Vagina (tissue), 2 donors: Measurements from ENCODE around the gene CSNK2A2. TPM values are rescaled to one million over a fixed set of nuclear protein-coding genes. Genes with fewer than 3 reads are reported as not detected.

Experiments
- DNase-seq, 2 donors: peaks; one replicate each; pipeline ENCODE4 v3.0.0-alpha.2; 2017; ENCODE audit errors: extremely low spot score in 2 of 2
- H3K27ac ChIP-seq: fragments of 200-600 bp; sonication (generic); one replicate; pipeline ENCODE4 v1.5.1; 2019
- H3K27me3 ChIP-seq: fragments of 200-600 bp; sonication (generic); one replicate; pipeline ENCODE4 v1.5.1; 2019
- H3K36me3 ChIP-seq, 2 donors: fragments of 200-600 bp; sonication (generic); one replicate each; pipeline ENCODE4 v1.5.1; 2017 to 2019
- H3K4me1 ChIP-seq: fragments of 200-600 bp; sonication (generic); one replicate; pipeline ENCODE4 v1.5.1; 2019
- H3K4me3 ChIP-seq, 2 donors: fragments of 200-600 bp; sonication (generic); 1 replicate in 1 of 2; 2 replicates in 1 of 2; pipeline ENCODE4 v1.5.1; 2016 to 2019
- H3K9me3 ChIP-seq: fragments of 200-600 bp; sonication (generic); one replicate; pipeline ENCODE4 v1.5.1; 2019
- CTCF ChIP-seq, 3 experiments: fragments of 450-650 bp in 2 of 3; fragments of 200-600 bp in 1 of 3; sonication (generic) in 1 of 3; IDR thresholded peaks; one replicate each; pipeline ENCODE4 v1.5.1; 2017 to 2019; ENCODE audit warnings: antibody characterized with exemption in 3 of 3, mild to moderate bottlenecking in 2 of 3, moderate library complexity in 2 of 3
- POLR2A ChIP-seq, 2 donors: fragments of 450-650 bp; IDR thresholded peaks; one replicate each; pipeline ENCODE4 v1.6.1; 2017; ENCODE audit warnings: antibody characterized with exemption in 2 of 2, mild to moderate bottlenecking in 2 of 2, moderate library complexity in 2 of 2
- POLR2AphosphoS5 ChIP-seq, 2 donors: sonication (generic); formaldehyde crosslinking; IDR thresholded peaks; one replicate each; pipeline ENCODE4 v1.9.0; 2017; ENCODE audit warnings: antibody characterized with exemption in 2 of 2, mild to moderate bottlenecking in 2 of 2, low read depth in 1 of 2; ENCODE audit not compliant: insufficient read depth in 1 of 2
- intact Hi-C: fragments of 100-400 bp; cut with DNase I; formaldehyde crosslinking; loops from one replicate; pipeline ENCODE4 v1.15.1; 2023
- small RNA-seq: library from RNA; depleted of rRNA; stranded (forward); fragments of <200 nt; gene quantifications from one replicate; pipeline ENCODE3, GENCODE V24; 2016
- total RNA-seq: library from RNA; depleted of rRNA; stranded (reverse); fragments of >200 nt; gene quantifications from one replicate; pipeline ENCODE4 v1.2.3, GENCODE V29; 2016

CSNK2A2 gene
- total RNA-seq, 1 donor from 2014 or later: 28.5 TPM

GRCh38 chr16:58110571-58111301 lies 87.2 kb downstream of the CSNK2A2 start:
- intact Hi-C loops: no loop called here
- no peaks in the 10 kb centered on the region for H3K9me3 ChIP-seq
- no peaks in the 10 kb centered on the region for H3K27me3 ChIP-seq
- no peak overlapping the region for H3K27ac ChIP-seq
- H3K36me3 ChIP-seq: peaks cover 3 to 42% of the 10 kb centered on the region in 2 donors
- DNase-seq: no peak
- H3K4me3 ChIP-seq: no peak overlapping the region
- TF ChIP-seq POLR2A (IDR thresholded peaks at IDR 0.05): no peak
- no peak for TF ChIP-seq POLR2AphosphoS5 (IDR thresholded peaks at IDR 0.05; ENCODE audit: insufficient read depth in 1 of 2, low read depth in 1 of 2)
- TF ChIP-seq CTCF (IDR thresholded peaks at IDR 0.05): no peak
- H3K4me1 ChIP-seq: no peaks in the 10 kb centered on the region

GRCh38 chr16:58109881-58110280 lies 88.0 kb downstream of the CSNK2A2 start:
- H3K4me3 ChIP-seq: no peak overlapping the region
- no peak overlapping the region for H3K27ac ChIP-seq
- no peaks in the 10 kb centered on the region for H3K27me3 ChIP-seq
- TF ChIP-seq POLR2AphosphoS5 (IDR thresholded peaks at IDR 0.05; ENCODE audit: insufficient read depth in 1 of 2, low read depth in 1 of 2): no peak
- no peak for TF ChIP-seq CTCF (IDR thresholded peaks at IDR 0.05)
- TF ChIP-seq POLR2A (IDR thresholded peaks at IDR 0.05): no peak
- intact Hi-C loops: no loop called here
- no peaks in the 10 kb centered on the region for H3K4me1 ChIP-seq
- peaks cover 0 to 33% of the 10 kb centered on the region in 2 donors for H3K36me3 ChIP-seq
- H3K9me3 ChIP-seq: no peaks in the 10 kb centered on the region
- DNase-seq: no peak

GRCh38 chr16:58109330-58109729 lies 88.6 kb downstream of the CSNK2A2 start:
- no peak overlapping the region for H3K27ac ChIP-seq
- no peaks in the 10 kb centered on the region for H3K27me3 ChIP-seq
- H3K4me1 ChIP-seq: no peaks in the 10 kb centered on the region
- peaks cover 0 to 28% of the 10 kb centered on the region in 2 donors for H3K36me3 ChIP-seq
- H3K4me3 ChIP-seq: no peak overlapping the region
- H3K9me3 ChIP-seq: no peaks in the 10 kb centered on the region
- intact Hi-C loops: no loop called here
- no peak for TF ChIP-seq CTCF (IDR thresholded peaks at IDR 0.05)
- DNase-seq: no peak

Small RNA genes lying within 50 kb of the gene (small RNA-seq; reads per million reads assigned to genes)
- gene RN7SL645P: not detected

Other genes starting within 250 kb of the CSNK2A2 start
- gene CNGB1, start 227.0 kb downstream of the CSNK2A2 start, total RNA-seq: not detected
- 7.9 TPM for gene ZNF319, start 197.4 kb downstream of the CSNK2A2 start, total RNA-seq
- 44.2 TPM for gene USB1, start 196.7 kb downstream of the CSNK2A2 start, total RNA-seq
- 2.9 TPM for gene MMP15, start 172.4 kb downstream of the CSNK2A2 start, total RNA-seq
- 72.7 TPM for gene CFAP20, start 68.7 kb downstream of the CSNK2A2 start, total RNA-seq
- not detected for gene PRSS54, start 96.9 kb upstream of the CSNK2A2 start, total RNA-seq
- 7.4 TPM for gene GINS3, start 194.4 kb upstream of the CSNK2A2 start, total RNA-seq